Loucy (cell line): ENCODE measurements around the gene KCNF1.

ENCODE experiments used
- H2AFZ ChIP-seq: fragments of 200-600 bp; sonication (generic); 2 replicates; pipeline ENCODE4 v1.6.0; 2016; ENCODE audit warnings: antibody characterized with exemption, mild to moderate bottlenecking, low read length, moderate library complexity
- H3F3A ChIP-seq: fragments of 200-600 bp; 2 replicates; pipeline ENCODE4 v1.6.0; 2016; ENCODE audit warnings: antibody characterized with exemption, low read depth, mild to moderate bottlenecking
- H3K27me3 ChIP-seq: fragments of 200-600 bp; sonication (generic); 2 replicates; pipeline ENCODE4 v1.6.1; 2014; ENCODE audit warnings: low read length, mild to moderate bottlenecking; ENCODE audit not compliant: insufficient read depth, poor library complexity, severe bottlenecking
- H3K36me3 ChIP-seq: fragments of 200-600 bp; sonication (generic); 2 replicates; pipeline ENCODE4 v1.6.1; 2016; ENCODE audit warnings: low read length; ENCODE audit not compliant: insufficient read depth
- H3K4me1 ChIP-seq: fragments of 200-600 bp; sonication (generic); 2 replicates; pipeline ENCODE4 v1.5.1; 2014; ENCODE audit warnings: low read length, mild to moderate bottlenecking; ENCODE audit not compliant: insufficient read depth, poor library complexity, severe bottlenecking
- H3K4me2 ChIP-seq: fragments of 200-600 bp; sonication (generic); 2 replicates; pipeline ENCODE4 v1.6.0; 2014; ENCODE audit warnings: antibody characterized with exemption, low read length, low read depth, mild to moderate bottlenecking; ENCODE audit not compliant: poor library complexity, severe bottlenecking
- H3K4me3 ChIP-seq: fragments of 200-600 bp; sonication (generic); 2 replicates; pipeline ENCODE4 v1.5.1; 2014; ENCODE audit warnings: low read length, mild to moderate bottlenecking, mixed read lengths; ENCODE audit not compliant: poor library complexity, severe bottlenecking
- H3K79me2 ChIP-seq: fragments of 200-600 bp; sonication (generic); 2 replicates; pipeline ENCODE4 v1.6.1; 2014; ENCODE audit warnings: low read length; ENCODE audit not compliant: insufficient read depth
- H3K9ac ChIP-seq: fragments of 200-600 bp; sonication (generic); 2 replicates; pipeline ENCODE4 v1.6.0; 2014; ENCODE audit warnings: mild to moderate bottlenecking, low read depth, low read length, moderate library complexity; ENCODE audit not compliant: poor library complexity, severe bottlenecking
- H3K9me2 ChIP-seq: fragments of 200-600 bp; sonication (generic); replicated peaks from 2 replicates; pipeline ENCODE4 v1.6.1; 2016; ENCODE audit warnings: low read depth, low read length, mixed read lengths
- H3K9me3 ChIP-seq: fragments of 200-600 bp; sonication (generic); 2 replicates; pipeline ENCODE4 v1.6.1; 2014; ENCODE audit warnings: mild to moderate bottlenecking, antibody characterized with exemption, low read length, low read depth; ENCODE audit not compliant: insufficient read depth
- H4K20me1 ChIP-seq: fragments of 200-600 bp; sonication (generic); 2 replicates; pipeline ENCODE4 v1.6.0; 2014; ENCODE audit warnings: antibody characterized with exemption, low read length, mild to moderate bottlenecking; ENCODE audit not compliant: insufficient read depth, poor library complexity, severe bottlenecking
- EZH2phosphoT487 ChIP-seq: fragments of 200-600 bp; IDR thresholded peaks from 2 replicates; pipeline ENCODE4 v1.6.1; 2018; ENCODE audit warnings: antibody characterized with exemption, mild to moderate bottlenecking, moderate library complexity, borderline replicate concordance
- TF ChIP-seq, protein P1 (sequence below): fragments of 200-600 bp; sonication (generic); conservative IDR thresholded peaks from 2 replicates; pipeline ENCODE4 v1.5.1; 2014; ENCODE audit warnings: mild to moderate bottlenecking, antibody characterized with exemption, low read length

The KCNF1 gene

DNA sequence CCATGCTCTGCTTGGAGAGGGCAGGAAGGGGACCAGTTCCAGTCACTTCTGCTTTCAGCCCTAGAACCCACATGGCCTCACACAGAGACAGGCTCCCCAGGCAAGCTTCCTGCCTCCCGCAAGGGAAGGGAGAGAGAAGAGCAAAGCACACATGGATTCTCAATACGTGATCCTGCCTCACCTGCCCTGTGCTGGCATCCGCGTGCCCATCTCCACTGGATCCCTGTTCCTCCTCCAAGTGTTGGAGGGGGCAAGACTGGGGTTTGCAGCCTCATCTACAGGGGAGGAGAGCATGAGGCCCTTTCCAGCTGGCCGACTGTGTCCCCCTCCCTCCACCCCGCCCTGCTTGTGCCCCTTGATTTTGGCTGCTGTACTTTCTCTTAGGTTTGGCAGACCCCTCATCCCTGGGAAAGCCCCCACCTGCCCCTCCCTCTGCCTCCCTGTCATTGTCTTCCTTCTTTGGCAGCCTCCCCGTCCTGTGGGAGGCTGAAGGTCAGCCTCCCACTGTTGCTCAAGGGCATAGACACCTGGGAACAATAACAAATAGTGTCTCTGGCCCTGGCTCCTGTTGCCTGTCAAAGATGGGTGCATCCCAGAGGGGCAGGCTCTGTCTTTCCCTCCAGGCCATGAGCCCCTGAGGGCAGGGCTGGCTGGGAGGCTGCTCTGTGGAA lies 22.7 kb downstream of the KCNF1 start:
- Histone ChIP-seq H3K4me1 (no peaks in the 10 kb centered on the region), H3F3A (no peaks in the 10 kb centered on the region), H2AFZ (no peak overlapping the region), H3K79me2 (no peaks in the 10 kb centered on the region), H3K9me2 (no peaks in the 10 kb centered on the region), H3K27me3 (no peaks in the 10 kb centered on the region), H3K9ac (no peak overlapping the region), H4K20me1 (no peaks in the 10 kb centered on the region), H3K4me2 (no peak overlapping the region), H3K36me3 (no peaks in the 10 kb centered on the region), H3K4me3 (no peak overlapping the region), H3K9me3 (0 out of 2 replicates have a peak, but pooled peaks cover 4% of the 10 kb centered on the region)
- no peak for TF ChIP-seq EZH2phosphoT487
- TF ChIP-seq, protein P1, sequence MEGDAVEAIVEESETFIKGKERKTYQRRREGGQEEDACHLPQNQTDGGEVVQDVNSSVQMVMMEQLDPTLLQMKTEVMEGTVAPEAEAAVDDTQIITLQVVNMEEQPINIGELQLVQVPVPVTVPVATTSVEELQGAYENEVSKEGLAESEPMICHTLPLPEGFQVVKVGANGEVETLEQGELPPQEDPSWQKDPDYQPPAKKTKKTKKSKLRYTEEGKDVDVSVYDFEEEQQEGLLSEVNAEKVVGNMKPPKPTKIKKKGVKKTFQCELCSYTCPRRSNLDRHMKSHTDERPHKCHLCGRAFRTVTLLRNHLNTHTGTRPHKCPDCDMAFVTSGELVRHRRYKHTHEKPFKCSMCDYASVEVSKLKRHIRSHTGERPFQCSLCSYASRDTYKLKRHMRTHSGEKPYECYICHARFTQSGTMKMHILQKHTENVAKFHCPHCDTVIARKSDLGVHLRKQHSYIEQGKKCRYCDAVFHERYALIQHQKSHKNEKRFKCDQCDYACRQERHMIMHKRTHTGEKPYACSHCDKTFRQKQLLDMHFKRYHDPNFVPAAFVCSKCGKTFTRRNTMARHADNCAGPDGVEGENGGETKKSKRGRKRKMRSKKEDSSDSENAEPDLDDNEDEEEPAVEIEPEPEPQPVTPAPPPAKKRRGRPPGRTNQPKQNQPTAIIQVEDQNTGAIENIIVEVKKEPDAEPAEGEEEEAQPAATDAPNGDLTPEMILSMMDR: no peak

DNA sequence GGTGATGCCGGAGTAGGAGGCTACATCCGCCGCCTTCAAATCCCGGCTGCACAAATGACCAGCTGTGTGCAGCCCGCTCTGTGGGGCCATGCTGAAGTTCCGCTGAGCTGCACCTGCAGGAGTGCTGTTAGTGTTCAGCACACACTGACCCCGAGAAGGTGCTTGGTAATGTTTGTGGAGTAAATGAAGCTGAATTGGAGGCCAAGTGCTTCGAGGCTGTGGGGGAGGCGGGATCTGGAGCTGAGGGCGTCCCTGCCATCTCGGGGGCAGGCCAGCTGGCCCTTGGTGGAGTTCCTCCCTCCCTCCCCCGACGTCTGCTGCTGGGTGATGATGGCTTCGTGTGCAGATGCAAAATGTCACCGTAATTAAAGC lies 23.2 kb downstream of the KCNF1 start:
- Histone ChIP-seq H3K9me2 (no peaks in the 10 kb centered on the region), H3K79me2 (no peaks in the 10 kb centered on the region), H3K36me3 (no peaks in the 10 kb centered on the region), H4K20me1 (no peaks in the 10 kb centered on the region), H3K9me3 (0 out of 2 replicates have a peak, but pooled peaks cover 4% of the 10 kb centered on the region), H2AFZ (no peak overlapping the region), H3K4me3 (no peak overlapping the region), H3K4me2 (no peak overlapping the region), H3F3A (no peaks in the 10 kb centered on the region), H3K9ac (no peak overlapping the region), H3K4me1 (no peaks in the 10 kb centered on the region), H3K27me3 (no peaks in the 10 kb centered on the region)
- TF ChIP-seq EZH2phosphoT487: no peak
- TF ChIP-seq, protein P1: no peak

DNA sequence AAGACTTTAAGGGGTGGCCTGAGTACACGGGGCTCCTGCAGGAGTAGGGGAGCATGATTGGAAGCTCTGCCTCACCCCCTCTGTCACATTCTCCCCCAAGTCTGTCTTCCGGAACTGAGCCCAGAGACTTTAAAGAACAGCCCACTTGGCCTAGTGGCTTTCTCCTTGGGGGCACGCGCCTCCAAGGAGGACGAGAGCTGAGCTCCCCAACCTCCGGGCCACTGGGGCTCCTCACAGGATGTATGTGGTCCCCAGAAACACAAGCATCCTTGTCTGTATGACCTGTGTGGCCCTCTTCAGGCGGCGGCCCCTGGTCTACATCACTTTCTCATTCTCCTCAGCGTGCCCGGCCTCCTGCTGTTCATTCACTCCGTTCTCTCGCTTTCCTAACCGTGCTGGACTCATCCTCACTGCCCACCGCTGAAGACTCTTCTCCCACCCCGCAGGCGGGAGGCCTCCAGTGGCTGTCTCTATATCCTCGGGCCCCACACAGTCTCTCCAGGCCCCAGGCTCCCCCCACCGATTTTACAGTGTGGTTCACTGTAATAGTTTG lies 23.7 kb downstream of the KCNF1 start:
- Histone ChIP-seq H3K36me3 (no peaks in the 10 kb centered on the region), H2AFZ (no peak overlapping the region), H4K20me1 (no peaks in the 10 kb centered on the region), H3K4me2 (no peak overlapping the region), H3F3A (no peaks in the 10 kb centered on the region), H3K9me2 (no peaks in the 10 kb centered on the region), H3K4me1 (no peaks in the 10 kb centered on the region), H3K4me3 (no peak overlapping the region), H3K9ac (no peak overlapping the region), H3K9me3 (0 out of 2 replicates have a peak, but pooled peaks cover 4% of the 10 kb centered on the region), H3K27me3 (no peaks in the 10 kb centered on the region), H3K79me2 (no peaks in the 10 kb centered on the region)
- TF ChIP-seq EZH2phosphoT487: no peak
- TF ChIP-seq, protein P1: no peak
